22Rv1 (cell line): ENCODE data around the gene AKAP9.
"Not testable (repeated sequence)": the region's sequence is repeated elsewhere in the genome, so short reads cannot be mapped to it uniquely, and the experiment has no call there.

Source experiments
- H3K27ac ChIP-seq: fragments of 450-650 bp; 2 replicates; pipeline ENCODE4 v1.5.1; 2017
- ZFX ChIP-seq: fragments of 450-650 bp; IDR thresholded peaks from 2 replicates; pipeline ENCODE4 v1.6.1; 2017; ENCODE audit warnings: antibody characterized with exemption, borderline replicate concordance
- TF ChIP-seq, protein P1 (sequence below): fragments of 450-650 bp; IDR thresholded peaks from 2 replicates; pipeline ENCODE4 v1.5.1; 2017; ENCODE audit warnings: mild to moderate bottlenecking

AKAP9 gene

DNA sequence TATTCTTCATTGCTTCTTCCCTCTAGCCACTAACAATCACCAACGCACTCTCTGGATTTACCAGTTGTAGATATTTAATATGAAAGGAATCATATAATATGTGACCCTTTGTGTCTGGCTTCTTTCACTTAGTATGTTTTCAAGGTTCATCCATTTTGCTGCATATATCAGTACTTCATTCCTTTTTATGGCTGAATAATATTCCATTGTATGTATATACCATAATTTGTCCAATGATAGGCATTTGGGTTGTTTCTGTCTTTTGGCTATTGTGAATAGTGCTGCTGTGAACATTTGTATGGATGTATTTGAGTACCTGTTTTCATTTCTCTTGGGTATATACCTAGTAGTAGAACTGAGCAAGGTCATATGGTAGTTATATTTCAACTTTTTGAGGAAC is 7.3 kb downstream of the AKAP9 start:
- TF ChIP-seq ZFX: no peak
- TF ChIP-seq, protein P1, sequence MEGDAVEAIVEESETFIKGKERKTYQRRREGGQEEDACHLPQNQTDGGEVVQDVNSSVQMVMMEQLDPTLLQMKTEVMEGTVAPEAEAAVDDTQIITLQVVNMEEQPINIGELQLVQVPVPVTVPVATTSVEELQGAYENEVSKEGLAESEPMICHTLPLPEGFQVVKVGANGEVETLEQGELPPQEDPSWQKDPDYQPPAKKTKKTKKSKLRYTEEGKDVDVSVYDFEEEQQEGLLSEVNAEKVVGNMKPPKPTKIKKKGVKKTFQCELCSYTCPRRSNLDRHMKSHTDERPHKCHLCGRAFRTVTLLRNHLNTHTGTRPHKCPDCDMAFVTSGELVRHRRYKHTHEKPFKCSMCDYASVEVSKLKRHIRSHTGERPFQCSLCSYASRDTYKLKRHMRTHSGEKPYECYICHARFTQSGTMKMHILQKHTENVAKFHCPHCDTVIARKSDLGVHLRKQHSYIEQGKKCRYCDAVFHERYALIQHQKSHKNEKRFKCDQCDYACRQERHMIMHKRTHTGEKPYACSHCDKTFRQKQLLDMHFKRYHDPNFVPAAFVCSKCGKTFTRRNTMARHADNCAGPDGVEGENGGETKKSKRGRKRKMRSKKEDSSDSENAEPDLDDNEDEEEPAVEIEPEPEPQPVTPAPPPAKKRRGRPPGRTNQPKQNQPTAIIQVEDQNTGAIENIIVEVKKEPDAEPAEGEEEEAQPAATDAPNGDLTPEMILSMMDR: no peak
- no peak overlapping the region for H3K27ac ChIP-seq

DNA sequence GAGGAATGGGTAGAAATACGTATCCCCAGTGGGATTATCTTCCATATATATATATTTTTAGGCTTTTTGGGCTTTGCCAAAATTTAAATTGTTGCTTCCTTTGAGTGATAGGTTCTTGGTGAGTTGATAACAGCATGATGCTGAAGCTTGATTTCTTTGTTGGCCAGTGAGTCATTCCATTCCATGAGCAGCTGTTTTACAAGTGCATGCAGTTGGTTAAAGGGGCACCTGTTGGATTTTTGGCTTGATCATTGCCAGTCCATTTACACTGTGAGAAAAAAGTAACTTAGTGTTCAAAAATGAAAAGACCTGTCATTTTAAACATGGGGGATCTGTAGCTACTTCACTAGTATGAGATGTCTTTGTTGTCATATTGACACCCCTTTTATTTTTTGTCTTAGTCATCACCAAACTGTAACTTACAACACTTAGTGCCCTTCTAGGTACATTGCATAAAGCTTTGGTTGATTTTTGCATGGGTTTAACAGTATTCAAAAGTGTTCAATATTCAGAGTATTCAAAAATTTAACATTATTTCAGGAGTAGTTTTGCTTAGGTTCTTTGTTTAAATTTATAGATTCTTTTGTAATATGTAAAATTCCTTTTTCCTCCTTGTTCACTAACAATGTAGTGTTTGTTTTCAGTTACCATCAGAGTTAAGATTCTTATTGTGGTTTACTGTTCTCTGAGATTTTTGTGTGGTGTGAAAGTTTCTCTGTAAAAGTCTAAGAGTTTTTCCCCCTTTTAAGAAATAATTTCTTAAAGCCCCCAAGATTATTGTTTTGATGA is 8.8 kb downstream of the AKAP9 start:
- no peak overlapping the region for H3K27ac ChIP-seq
- TF ChIP-seq, protein P1: no peak
- no peak for TF ChIP-seq ZFX

DNA sequence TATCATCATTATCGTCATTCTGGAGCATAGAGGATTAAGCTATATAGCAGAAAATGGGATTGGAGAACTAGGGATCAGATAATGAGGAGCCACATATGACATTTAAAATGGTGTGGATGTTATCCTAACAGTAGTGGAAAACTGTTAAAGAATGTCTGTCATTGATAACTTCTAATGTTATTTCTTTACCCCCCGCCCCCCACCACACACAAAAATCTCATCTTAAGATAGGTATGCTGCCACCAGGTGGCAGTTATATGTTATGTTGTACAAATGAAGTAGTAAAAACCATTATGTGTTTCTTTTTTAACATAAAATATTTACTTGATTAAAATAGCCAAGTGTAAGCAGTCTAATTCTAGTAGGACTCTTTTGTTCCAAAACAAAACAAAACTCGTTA is 13.0 kb downstream of the AKAP9 start:
- H3K27ac ChIP-seq: no peak overlapping the region
- TF ChIP-seq ZFX: no peak
- TF ChIP-seq, protein P1: peak; percentile 71

DNA sequence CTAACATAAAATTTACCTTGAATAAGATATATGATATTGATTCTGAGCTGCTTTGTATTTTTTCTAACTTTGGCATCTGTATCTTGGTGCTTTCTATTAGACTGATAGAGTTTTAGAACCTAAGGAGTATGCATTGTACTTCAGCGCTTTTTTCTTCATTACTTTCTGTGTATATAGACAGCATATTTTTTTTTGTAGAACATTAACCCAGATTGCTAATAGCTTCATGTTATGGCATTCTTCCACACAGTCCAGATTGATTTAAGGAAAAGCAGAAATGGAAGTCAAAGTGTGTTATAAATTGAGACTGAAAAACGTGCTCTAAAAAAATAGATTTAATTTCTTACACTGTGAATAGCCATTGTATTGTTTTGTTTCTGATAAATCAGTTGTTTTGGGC is 15.8 kb downstream of the AKAP9 start:
- not testable (repeated sequence) for H3K27ac ChIP-seq

DNA sequence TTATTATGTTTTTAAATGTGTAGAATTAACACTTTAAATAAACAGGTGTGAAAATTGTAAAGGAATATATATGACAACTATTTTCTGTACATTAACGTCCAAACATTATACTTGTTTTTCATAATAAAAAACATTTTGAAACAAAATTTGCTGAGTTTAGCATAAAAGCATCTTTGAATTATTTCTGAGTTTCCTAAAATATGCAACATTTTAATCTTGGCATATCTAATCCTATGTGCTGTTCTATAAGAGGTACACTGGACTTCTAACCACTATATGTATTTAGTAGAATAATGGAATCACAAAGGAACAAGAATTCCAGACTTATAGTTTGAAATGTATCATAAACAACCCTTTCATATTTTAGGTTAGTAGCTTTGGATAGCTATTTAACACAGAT is 16.6 kb downstream of the AKAP9 start:
- H3K27ac ChIP-seq: no peak overlapping the region
- TF ChIP-seq, protein P1: no peak
- TF ChIP-seq ZFX: no peak

DNA sequence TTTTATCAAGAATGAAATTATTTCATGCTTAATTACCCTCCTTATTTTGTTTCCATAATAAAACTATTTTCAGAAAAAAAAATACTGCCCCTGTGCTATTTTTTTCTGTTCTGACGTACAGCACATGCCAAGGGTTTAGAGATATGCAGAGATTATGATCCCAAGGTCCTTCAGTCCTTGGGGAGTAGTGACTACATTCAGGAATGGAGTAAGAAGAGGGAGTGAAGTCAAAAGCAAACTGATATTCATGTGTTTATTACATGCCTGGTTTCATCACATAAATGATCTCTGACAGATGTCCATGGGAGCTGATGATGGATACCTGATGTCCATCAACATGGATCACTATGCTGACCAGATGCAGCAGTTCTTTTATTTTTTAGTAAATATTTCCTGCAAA is 17.2 kb downstream of the AKAP9 start:
- TF ChIP-seq, protein P1: no peak
- no peak for TF ChIP-seq ZFX
- no peak overlapping the region for H3K27ac ChIP-seq

DNA sequence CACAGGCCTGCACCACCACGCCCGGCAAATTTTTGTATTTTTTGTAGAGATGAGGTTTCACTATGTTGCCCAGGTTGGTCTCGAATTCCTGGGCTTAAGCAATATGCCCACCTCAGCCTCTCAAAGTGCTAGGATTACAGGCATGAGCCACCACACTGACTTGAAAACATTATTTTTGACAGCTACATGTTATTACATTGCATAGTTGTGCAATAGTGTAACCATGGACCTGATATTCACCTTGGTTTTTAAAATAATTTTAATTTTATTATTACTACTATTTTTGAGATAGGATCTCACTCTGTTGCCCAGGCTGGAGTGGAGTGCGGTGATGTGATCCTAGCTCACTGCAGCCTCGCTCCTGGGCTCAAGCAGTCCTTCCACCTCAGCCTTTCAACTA is 18.4 kb downstream of the AKAP9 start:
- no peak for TF ChIP-seq ZFX
- TF ChIP-seq, protein P1: no peak
- no peak overlapping the region for H3K27ac ChIP-seq

DNA sequence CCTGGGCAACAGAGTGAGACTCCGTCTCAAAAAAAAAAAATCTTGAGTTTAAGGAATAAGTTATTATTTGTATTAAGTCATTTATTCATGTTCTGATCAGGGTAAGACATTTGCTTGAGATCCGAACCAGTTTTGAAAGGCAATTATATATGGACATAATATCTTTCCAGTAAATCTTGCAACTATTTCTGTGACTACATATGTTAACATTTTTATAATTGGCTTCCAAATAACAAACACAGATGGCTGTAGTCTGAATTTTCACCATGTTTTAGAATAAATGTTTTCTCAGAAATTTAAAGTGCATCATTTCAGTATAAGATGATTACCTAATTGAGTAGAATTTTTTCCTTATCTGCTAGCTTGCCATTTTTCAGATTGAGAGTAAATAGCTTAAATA is 21.2 kb downstream of the AKAP9 start:
- TF ChIP-seq, protein P1: no peak
- TF ChIP-seq ZFX: no peak
- no peak overlapping the region for H3K27ac ChIP-seq
